ENCODE results near the gene LCN15. TPM values are rescaled to one million over a fixed set of nuclear protein-coding genes. Genes with fewer than 3 reads are reported as not detected.

Gene LCN15
- total RNA-seq, 4 donors from 2014 or later = 6.4 to 11.9 TPM; not detected in 2

DNA sequence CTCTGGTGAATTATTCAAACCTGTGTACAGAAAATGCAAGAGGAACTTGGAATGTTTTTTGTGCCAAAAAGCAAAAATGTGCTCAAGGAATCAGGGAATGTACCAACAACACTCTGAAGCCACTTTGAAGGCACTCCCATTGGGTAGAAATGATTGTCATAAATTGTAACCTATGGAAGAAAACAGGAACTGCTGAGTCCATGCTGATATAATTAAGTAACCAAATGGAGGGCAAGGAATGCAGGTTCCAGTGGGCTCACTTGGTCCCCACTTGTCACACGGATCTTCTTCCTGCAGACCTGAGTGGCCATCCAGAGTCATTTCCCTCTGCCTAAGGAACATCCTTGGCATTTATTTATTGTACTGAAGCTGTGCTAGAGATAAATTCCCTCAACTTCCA is 13.1 kb downstream of the LCN15 start:
- DNase-seq = no peak
- no peak for TF ChIP-seq POLR2A (IDR thresholded peaks at IDR 0.05)
- no peak for TF ChIP-seq EP300 (IDR thresholded peaks at IDR 0.05; ENCODE audit: low read depth)
- no peak for TF ChIP-seq POLR2AphosphoS5 (IDR thresholded peaks at IDR 0.05)
- TF ChIP-seq CTCF (IDR thresholded peaks at IDR 0.05) = no peak
- Histone ChIP-seq H3K36me3 (no peaks in the 10 kb centered on the region), H3K4me3 (no peak overlapping the region), H3K27ac (no peak overlapping the region), H3K4me1 (no peaks in the 10 kb centered on the region), H3K9me3 (peaks cover 0 to 4% of the 10 kb centered on the region in 2 donors), H3K27me3 (peaks cover 16% of the 10 kb centered on the region)
- WGBS, 2 donors (ENCODE audit: low coverage in 1 of 2) = 84% methylated on average over 1 of the region's 1 CpG; no CpG with 5 or more reads in 1 of the 2 donors
- intact Hi-C loops (cut with DNase I; ENCODE audit: low total_unique reads) (no loop called here), in situ Hi-C loops (cut with MboI; ENCODE audit: low pct_ligation_motif_present in 1 of 4, low pct_unique_long_range_greater_than_20kb in 1 of 4, low sequenced_read_pairs in 3 of 4) (no loop called here)

- DNase-seq = no peak
- Histone ChIP-seq H3K36me3 (no peaks in the 10 kb centered on the region), H3K4me1 (no peaks in the 10 kb centered on the region), H3K27me3 (peaks cover 16% of the 10 kb centered on the region), H3K4me3 (no peak overlapping the region), H3K9me3 (peaks cover 0 to 2% of the 10 kb centered on the region in 2 donors), H3K27ac (no peak overlapping the region)
- in situ Hi-C loops (cut with MboI; ENCODE audit: low pct_ligation_motif_present in 1 of 4, low pct_unique_long_range_greater_than_20kb in 1 of 4, low sequenced_read_pairs in 3 of 4) = no loop called here
- WGBS, 2 donors (ENCODE audit: low coverage in 1 of 2) = 52 to 55% methylated on average over 2 of the region's 2 CpGs
- no peak for TF ChIP-seq POLR2A (IDR thresholded peaks at IDR 0.05)
- no peak for TF ChIP-seq POLR2AphosphoS5 (IDR thresholded peaks at IDR 0.05)
- TF ChIP-seq CTCF (IDR thresholded peaks at IDR 0.05) = no peak
- no peak for TF ChIP-seq EP300 (IDR thresholded peaks at IDR 0.05; ENCODE audit: low read depth)
- intact Hi-C loops (cut with DNase I; ENCODE audit: low total_unique reads) = no loop called here
Observed at GRCh38 chr9:136750526-136750925, 13.8 kb downstream of the LCN15 start.

DNA sequence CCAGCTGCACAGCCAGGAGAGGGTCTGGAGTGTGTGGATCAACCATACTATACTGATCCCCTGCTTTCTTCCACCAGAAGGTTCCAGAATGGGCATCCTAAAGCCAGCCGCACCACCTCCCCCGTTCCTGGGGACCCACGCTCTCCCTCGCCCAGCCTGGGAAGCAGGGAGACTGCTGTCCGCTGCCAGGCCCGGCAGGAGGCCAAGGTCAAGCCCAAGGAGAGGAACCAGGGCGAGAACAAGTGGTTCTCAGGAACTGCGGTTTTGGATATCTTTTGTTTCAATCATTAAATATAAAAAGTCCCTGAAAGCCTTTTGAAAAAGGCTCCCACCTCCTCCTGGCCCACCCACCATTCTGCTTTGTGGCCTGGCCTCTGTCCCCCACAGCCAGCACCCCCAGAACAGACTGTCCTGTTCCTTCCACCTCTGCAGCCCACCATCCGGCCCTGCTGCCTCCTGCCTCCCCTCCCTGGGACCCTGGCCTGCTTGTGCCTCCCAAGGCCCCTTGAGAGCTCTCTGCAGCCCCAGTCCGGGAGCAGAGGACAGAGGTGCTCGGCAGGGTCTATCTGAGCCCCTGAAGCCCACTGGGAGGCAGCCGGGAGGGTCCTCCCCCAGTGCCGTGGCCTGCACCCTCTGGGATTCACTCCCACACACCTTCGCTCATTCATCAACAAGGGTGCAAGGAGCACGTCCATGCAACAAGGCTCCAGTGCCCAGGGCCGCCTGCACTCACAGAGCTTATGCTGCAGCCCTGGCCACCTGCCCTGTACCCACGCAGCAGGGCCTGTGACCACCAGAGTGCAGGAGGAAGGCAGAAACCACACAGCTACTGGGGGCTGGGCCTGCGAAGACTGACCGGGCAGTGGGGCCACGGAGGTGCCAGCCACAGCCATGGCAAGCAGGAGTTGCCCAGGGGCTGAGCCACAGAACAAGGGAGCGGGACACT is 15.4 kb downstream of the LCN15 start:
- Histone ChIP-seq H3K27ac (peak overlapping the region in 1 of 4 donors; percentile 43), H3K4me3 (no peak overlapping the region), H3K27me3 (peaks cover 20% of the 10 kb centered on the region), H3K36me3 (no peaks in the 10 kb centered on the region), H3K4me1 (no peaks in the 10 kb centered on the region), H3K9me3 (no peaks in the 10 kb centered on the region)
- WGBS, 2 donors (ENCODE audit: low coverage in 1 of 2) = 83 to 90% methylated on average over 1 to 17 of the region's 21 CpGs
- intact Hi-C loops (cut with DNase I; ENCODE audit: low total_unique reads) (no loop called here), in situ Hi-C loops (cut with MboI; ENCODE audit: low pct_ligation_motif_present in 1 of 4, low pct_unique_long_range_greater_than_20kb in 1 of 4, low sequenced_read_pairs in 3 of 4) (no loop called here)
- DNase-seq = no peak
- TF ChIP-seq POLR2A (IDR thresholded peaks at IDR 0.05) = no peak
- no peak for TF ChIP-seq CTCF (IDR thresholded peaks at IDR 0.05)
- no peak for TF ChIP-seq POLR2AphosphoS5 (IDR thresholded peaks at IDR 0.05)
- no peak for TF ChIP-seq EP300 (IDR thresholded peaks at IDR 0.05; ENCODE audit: low read depth)

- no peaks in the 10 kb centered on the region for H3K4me1 ChIP-seq
- intact Hi-C loops (cut with DNase I; ENCODE audit: low total_unique reads) = no loop called here
Observed at GRCh38 chr9:136748201-136748600, 16.1 kb downstream of the LCN15 start, which contains the start of gene LCN6. LCN6 (minus strand) TSS chr9:136748525; CDS start chr9:136748483, 42 bp downstream.

More at GRCh38 chr9:136748201-136748600, 16.1 kb downstream of the LCN15 start, which contains the start of gene LCN6:
- no peak for TF ChIP-seq CTCF (IDR thresholded peaks at IDR 0.05)
- no peak for TF ChIP-seq POLR2A (IDR thresholded peaks at IDR 0.05)
- no peak for TF ChIP-seq POLR2AphosphoS5 (IDR thresholded peaks at IDR 0.05)
- no peak for TF ChIP-seq EP300 (IDR thresholded peaks at IDR 0.05; ENCODE audit: low read depth)
- H3K36me3 ChIP-seq = no peaks in the 10 kb centered on the region
- H3K27me3 ChIP-seq = peaks cover 27% of the 10 kb centered on the region
- H3K9me3 ChIP-seq = no peaks in the 10 kb centered on the region
- in situ Hi-C loops (cut with MboI; ENCODE audit: low pct_ligation_motif_present in 1 of 4, low pct_unique_long_range_greater_than_20kb in 1 of 4, low sequenced_read_pairs in 3 of 4) = no loop called here
- no peak for DNase-seq
- no peak within 1 kb of the TSS for H3K4me3 ChIP-seq
- 42% methylated on average over 3 of the region's 8 CpGs; no CpG with 5 or more reads in 1 of the 2 donors for WGBS, 2 donors (ENCODE audit: low coverage in 1 of 2)
- peak within 1 kb of the TSS in 1 of 4 donors; percentile 43 for H3K27ac ChIP-seq

All from transverse colon (tissue), 4 donors.